ENCODE measurements around the gene PLRG1.

The PLRG1 gene

DNA sequence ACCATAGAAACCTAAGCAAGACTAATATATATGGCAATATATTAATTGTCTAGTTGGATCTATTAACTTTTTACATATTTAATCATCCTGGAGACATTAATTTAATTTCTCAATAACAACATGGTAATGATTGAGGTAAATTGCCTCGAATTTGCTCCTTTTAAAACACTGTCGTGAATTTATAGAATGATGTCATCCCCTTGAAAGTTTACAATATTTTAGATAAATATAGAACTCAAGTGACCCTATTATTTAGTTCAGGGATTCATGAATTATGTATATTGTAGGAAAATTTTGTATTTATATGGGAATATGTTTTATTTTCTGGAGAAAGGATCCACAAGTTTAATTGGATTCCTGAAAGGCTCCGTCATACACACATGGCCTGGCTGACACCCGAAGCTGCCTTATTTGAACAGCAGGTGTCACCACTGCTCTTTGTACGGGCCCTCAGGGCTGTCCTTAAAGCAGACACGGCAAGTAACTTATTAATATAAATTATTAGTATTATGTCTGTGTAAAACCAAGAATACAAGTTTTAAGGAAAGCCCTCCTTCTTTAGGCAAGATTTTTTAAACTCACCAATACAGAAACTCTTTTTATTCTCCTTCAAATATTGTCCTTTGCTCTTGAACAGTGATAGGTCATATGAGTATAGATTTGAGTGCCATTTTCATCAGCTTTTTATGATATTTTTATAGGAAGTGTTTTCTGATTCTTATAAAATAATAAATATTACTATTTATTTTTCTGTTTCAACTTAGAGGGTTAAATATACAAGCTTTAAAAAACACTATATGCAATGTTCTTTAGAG lies 1.9 kb upstream of the PLRG1 start:
- H3F3A ChIP-seq (ENCODE audit: low read depth): no peaks in the 10 kb centered on the region
- H3K4me1 ChIP-seq (ENCODE audit: insufficient read depth, low read length, poor library complexity, severe bottlenecking): peaks cover 26% of the 10 kb centered on the region
- peaks cover 26% of the 10 kb centered on the region for H4K20me1 ChIP-seq (ENCODE audit: insufficient read depth, low read length, poor library complexity, severe bottlenecking)
- H3K9me3 ChIP-seq (ENCODE audit: insufficient read depth, low read depth, low read length): no peaks in the 10 kb centered on the region
- no peak overlapping the region for H3K4me2 ChIP-seq (ENCODE audit: low read depth, low read length, poor library complexity, severe bottlenecking)
- 0 out of 2 replicates have a peak, but pooled peaks cover under 1% of the 10 kb centered on the region for H3K36me3 ChIP-seq (ENCODE audit: insufficient read depth, low read length)
- no peaks in the 10 kb centered on the region for H3K27me3 ChIP-seq (ENCODE audit: insufficient read depth, low read length, poor library complexity, severe bottlenecking)
- no peak for TF ChIP-seq EZH2phosphoT487 (IDR thresholded peaks at IDR 0.05; ENCODE audit: borderline replicate concordance)
- TF ChIP-seq, protein P1, sequence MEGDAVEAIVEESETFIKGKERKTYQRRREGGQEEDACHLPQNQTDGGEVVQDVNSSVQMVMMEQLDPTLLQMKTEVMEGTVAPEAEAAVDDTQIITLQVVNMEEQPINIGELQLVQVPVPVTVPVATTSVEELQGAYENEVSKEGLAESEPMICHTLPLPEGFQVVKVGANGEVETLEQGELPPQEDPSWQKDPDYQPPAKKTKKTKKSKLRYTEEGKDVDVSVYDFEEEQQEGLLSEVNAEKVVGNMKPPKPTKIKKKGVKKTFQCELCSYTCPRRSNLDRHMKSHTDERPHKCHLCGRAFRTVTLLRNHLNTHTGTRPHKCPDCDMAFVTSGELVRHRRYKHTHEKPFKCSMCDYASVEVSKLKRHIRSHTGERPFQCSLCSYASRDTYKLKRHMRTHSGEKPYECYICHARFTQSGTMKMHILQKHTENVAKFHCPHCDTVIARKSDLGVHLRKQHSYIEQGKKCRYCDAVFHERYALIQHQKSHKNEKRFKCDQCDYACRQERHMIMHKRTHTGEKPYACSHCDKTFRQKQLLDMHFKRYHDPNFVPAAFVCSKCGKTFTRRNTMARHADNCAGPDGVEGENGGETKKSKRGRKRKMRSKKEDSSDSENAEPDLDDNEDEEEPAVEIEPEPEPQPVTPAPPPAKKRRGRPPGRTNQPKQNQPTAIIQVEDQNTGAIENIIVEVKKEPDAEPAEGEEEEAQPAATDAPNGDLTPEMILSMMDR (conservative IDR thresholded peaks at IDR 0.05; ENCODE audit: low read length): peak; percentile 81
- H3K9ac ChIP-seq (ENCODE audit: low read depth, low read length, poor library complexity, severe bottlenecking): no peak overlapping the region
- H3K79me2 ChIP-seq (ENCODE audit: insufficient read depth, low read length): peaks cover 30% of the 10 kb centered on the region
- H3K4me3 ChIP-seq (ENCODE audit: low read length, poor library complexity, severe bottlenecking): no peak overlapping the region
- peak overlapping the region; percentile 90 for H2AFZ ChIP-seq (ENCODE audit: low read length)
- no peaks in the 10 kb centered on the region for H3K9me2 ChIP-seq (replicated peaks; ENCODE audit: low read depth, low read length)

DNA sequence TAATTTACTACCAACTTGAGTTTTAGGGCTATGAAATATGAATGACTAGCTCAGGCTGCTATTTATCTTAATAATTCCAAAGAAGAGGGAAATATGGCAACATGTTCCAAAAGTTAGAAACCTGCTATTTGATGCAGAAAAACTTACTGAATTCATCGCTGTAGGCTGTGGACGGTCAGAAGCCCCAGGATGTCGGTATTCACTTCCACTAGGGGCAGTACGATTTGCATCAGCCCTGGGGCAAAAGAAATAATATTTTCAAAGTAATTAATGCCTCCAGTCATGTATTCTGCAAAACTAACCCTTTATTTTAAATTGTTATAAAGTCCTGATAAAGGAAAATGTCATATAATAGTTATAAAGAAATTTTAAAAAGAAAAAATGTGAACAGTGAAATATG lies 4.5 kb downstream of the PLRG1 start:
- no peak overlapping the region for H2AFZ ChIP-seq (ENCODE audit: low read length)
- H3K36me3 ChIP-seq (ENCODE audit: insufficient read depth, low read length): peaks cover 60% of the 10 kb centered on the region

DNA sequence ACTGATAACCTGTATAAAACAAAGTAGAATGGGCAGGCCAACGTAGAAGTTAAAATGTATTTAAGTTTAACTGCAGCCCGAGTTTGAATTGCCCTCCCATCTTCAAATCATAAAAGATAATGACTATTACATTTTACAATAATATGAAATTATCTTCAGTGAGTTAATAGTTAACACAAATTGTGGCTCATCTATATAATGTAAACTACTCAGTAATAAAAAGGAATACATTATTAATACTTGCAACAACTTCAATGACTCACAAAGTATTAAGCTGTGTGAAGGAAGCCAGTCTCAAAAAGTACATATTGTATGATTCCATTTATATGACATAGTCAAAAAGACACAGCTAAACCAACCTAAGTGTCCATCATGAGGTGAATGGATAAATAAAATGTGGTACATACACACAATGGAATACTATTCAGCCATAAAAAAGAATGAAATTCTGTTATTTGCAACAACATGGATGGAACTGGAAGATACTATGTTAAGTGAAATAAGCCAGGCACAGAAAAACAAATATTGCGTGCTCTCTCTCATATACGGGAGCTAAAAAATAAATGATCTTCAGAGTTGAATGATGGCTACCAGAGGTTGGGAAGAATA lies 7.8 kb downstream of the PLRG1 start:
- no peak overlapping the region for H3K9ac ChIP-seq (ENCODE audit: low read depth, low read length, poor library complexity, severe bottlenecking)
- H3K4me2 ChIP-seq (ENCODE audit: low read depth, low read length, poor library complexity, severe bottlenecking): no peak overlapping the region
- TF ChIP-seq, protein P1 (conservative IDR thresholded peaks at IDR 0.05; ENCODE audit: low read length): no peak
- no peak for TF ChIP-seq EZH2phosphoT487 (IDR thresholded peaks at IDR 0.05; ENCODE audit: borderline replicate concordance)
- no peaks in the 10 kb centered on the region for H3K9me2 ChIP-seq (replicated peaks; ENCODE audit: low read depth, low read length)
- no peak overlapping the region for H2AFZ ChIP-seq (ENCODE audit: low read length)
- peaks cover 12% of the 10 kb centered on the region for H3K4me1 ChIP-seq (ENCODE audit: insufficient read depth, low read length, poor library complexity, severe bottlenecking)
- H3F3A ChIP-seq (ENCODE audit: low read depth): no peaks in the 10 kb centered on the region
- peaks cover 93% of the 10 kb centered on the region for H3K36me3 ChIP-seq (ENCODE audit: insufficient read depth, low read length)
- H4K20me1 ChIP-seq (ENCODE audit: insufficient read depth, low read length, poor library complexity, severe bottlenecking): peaks cover 4% of the 10 kb centered on the region
- H3K79me2 ChIP-seq (ENCODE audit: insufficient read depth, low read length): peaks cover 13% of the 10 kb centered on the region; the same call in 1 of the 2 replicates
- no peaks in the 10 kb centered on the region for H3K27me3 ChIP-seq (ENCODE audit: insufficient read depth, low read length, poor library complexity, severe bottlenecking)
- H3K9me3 ChIP-seq (ENCODE audit: insufficient read depth, low read depth, low read length): no peaks in the 10 kb centered on the region
- no peak overlapping the region for H3K4me3 ChIP-seq (ENCODE audit: low read length, poor library complexity, severe bottlenecking)

More for the DNA sequence above, 4.5 kb downstream of the PLRG1 start:
- Histone ChIP-seq H3K4me3 (ENCODE audit: low read length, poor library complexity, severe bottlenecking) (no peak overlapping the region), H3K4me2 (ENCODE audit: low read depth, low read length, poor library complexity, severe bottlenecking) (peak overlapping the region; percentile 89), H3K9me2 (replicated peaks; ENCODE audit: low read depth, low read length) (no peaks in the 10 kb centered on the region), H3F3A (ENCODE audit: low read depth) (no peaks in the 10 kb centered on the region), H3K9ac (ENCODE audit: low read depth, low read length, poor library complexity, severe bottlenecking) (no peak overlapping the region), H3K9me3 (ENCODE audit: insufficient read depth, low read depth, low read length) (no peaks in the 10 kb centered on the region), H4K20me1 (ENCODE audit: insufficient read depth, low read length, poor library complexity, severe bottlenecking) (peaks cover 31% of the 10 kb centered on the region), H3K27me3 (ENCODE audit: insufficient read depth, low read length, poor library complexity, severe bottlenecking) (no peaks in the 10 kb centered on the region), H3K79me2 (ENCODE audit: insufficient read depth, low read length) (peaks cover 40% of the 10 kb centered on the region), H3K4me1 (ENCODE audit: insufficient read depth, low read length, poor library complexity, severe bottlenecking) (peaks cover 33% of the 10 kb centered on the region)
- TF ChIP-seq, protein P1 (conservative IDR thresholded peaks at IDR 0.05; ENCODE audit: low read length): peak; percentile 52
- no peak for TF ChIP-seq EZH2phosphoT487 (IDR thresholded peaks at IDR 0.05; ENCODE audit: borderline replicate concordance)
